ENCODE measurements around the gene PTPRK. TPM values are rescaled to one million over a fixed set of nuclear protein-coding genes. Genes with fewer than 3 reads are reported as not detected.

PTPRK gene
- total and polyA plus RNA-seq, 4 donors, result 12.1 to 61.2 (median 29.1) TPM

DNA sequence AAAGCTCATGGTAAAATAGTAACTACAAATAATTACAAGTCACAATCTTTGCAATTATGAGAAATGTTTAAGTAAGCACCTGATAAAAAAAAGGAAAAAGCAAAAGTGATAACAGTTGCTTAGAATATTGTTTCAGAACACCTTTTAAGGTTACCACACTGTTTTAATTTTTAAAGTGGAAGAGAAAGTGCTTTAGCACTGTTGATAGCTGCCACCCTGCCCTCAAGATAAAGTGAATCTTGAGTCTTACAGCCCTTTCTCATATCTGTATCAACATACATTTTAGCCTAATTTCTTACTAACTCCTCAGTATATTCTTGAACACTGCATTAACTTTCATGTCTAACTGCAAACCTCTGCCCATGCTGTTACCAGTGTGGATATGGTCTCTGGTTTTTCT is 492.2 kb downstream of the PTPRK start (continued):
- TF ChIP-seq TAF1 (conservative IDR thresholded peaks at IDR 0.05), result no peak
- no peak for TF ChIP-seq YY1 (IDR thresholded peaks at IDR 0.05)

GRCh38 chr6:128025478-128025877 is 494.9 kb downstream of the PTPRK start:
- 89% methylated on average over 1 of the region's 1 CpG for WGBS
- TF ChIP-seq FOXA1 (IDR thresholded peaks at IDR 0.05), result no peak
- TF ChIP-seq SP1 (IDR thresholded peaks at IDR 0.05), result no peak
- TF ChIP-seq MAX (IDR thresholded peaks at IDR 0.05), result no peak
- TF ChIP-seq, protein P1, sequence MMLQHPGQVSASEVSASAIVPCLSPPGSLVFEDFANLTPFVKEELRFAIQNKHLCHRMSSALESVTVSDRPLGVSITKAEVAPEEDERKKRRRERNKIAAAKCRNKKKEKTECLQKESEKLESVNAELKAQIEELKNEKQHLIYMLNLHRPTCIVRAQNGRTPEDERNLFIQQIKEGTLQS (IDR thresholded peaks at IDR 0.05), result no peak
- no peak for TF ChIP-seq JUND (IDR thresholded peaks at IDR 0.05)
- TF ChIP-seq ZBTB33 (IDR thresholded peaks at IDR 0.05), result no peak
- no peak for TF ChIP-seq HNF4G (IDR thresholded peaks at IDR 0.05)
- TF ChIP-seq RAD21 (IDR thresholded peaks at IDR 0.05), result no peak
- TF ChIP-seq NR2F2 (IDR thresholded peaks at IDR 0.05), result no peak
- no peak for TF ChIP-seq HNF4A (conservative IDR thresholded peaks at IDR 0.05)
- no peak for TF ChIP-seq CTCF (IDR thresholded peaks at IDR 0.05; ENCODE audit: low read depth, low read length, missing input control)
- no peak for TF ChIP-seq GABPA (IDR thresholded peaks at IDR 0.05 in 1 of 2, conservative IDR thresholded peaks at IDR 0.05 in 1 of 2)
- no peak for TF ChIP-seq RXRA (IDR thresholded peaks at IDR 0.05)
- no peak for TF ChIP-seq YY1 (IDR thresholded peaks at IDR 0.05)
- no peak for TF ChIP-seq REST (IDR thresholded peaks at IDR 0.05)
- no peak for TF ChIP-seq FOXA2 (IDR thresholded peaks at IDR 0.05)
- Histone ChIP-seq H3K4me3 (ENCODE audit: low read depth in 1 of 3, low read length in 3 of 3) (no peak overlapping the region), H3K36me3 (ENCODE audit: control insufficient read depth in 4 of 4, insufficient read depth in 3 of 4, low read depth in 1 of 4, low read length in 3 of 4) (no peaks in the 10 kb centered on the region), H3K4me1 (ENCODE audit: control insufficient read depth in 4 of 4, insufficient read depth in 4 of 4, low read length in 3 of 4) (no peaks in the 10 kb centered on the region), H3K27me3 (ENCODE audit: control insufficient read depth in 4 of 4, insufficient read depth in 4 of 4, low read length in 3 of 4) (no peaks in the 10 kb centered on the region), H3K9me3 (ENCODE audit: control insufficient read depth in 4 of 4, low read length in 3 of 4) (no peaks in the 10 kb centered on the region), H3K27ac (ENCODE audit: low read depth in 1 of 2, low read length in 2 of 2) (no peak overlapping the region), H3K9ac (ENCODE audit: low read depth in 1 of 2, low read length in 2 of 2) (no peak overlapping the region)
- DNase-seq (ENCODE audit: low spot score), result no peak

Measured in liver (tissue), 9 donors.